Neuronal stem cell (in vitro differentiated cells): ENCODE data around the gene COL25A1.

Source experiments
- DNase-seq: peaks from one replicate; pipeline ENCODE4 v3.0.0-alpha.2; 2013; ENCODE audit warnings: low spot score
- H2AFZ ChIP-seq: one replicate; pipeline ENCODE4 v1.6.1; 2013; ENCODE audit warnings: mild to moderate bottlenecking, low read length, inconsistent platforms
- H2AK5ac ChIP-seq: 2 replicates; pipeline ENCODE4 v1.6.1; 2013; ENCODE audit warnings: low read depth, mild to moderate bottlenecking, inconsistent platforms, low read length, moderate library complexity, mixed read lengths
- H2BK120ac ChIP-seq: 2 replicates; pipeline ENCODE4 v1.6.1; 2013; ENCODE audit warnings: low read depth, mild to moderate bottlenecking, inconsistent platforms, low read length, moderate library complexity, mixed read lengths
- H2BK12ac ChIP-seq: one replicate; pipeline ENCODE4 v1.6.1; 2013; ENCODE audit warnings: low read length, inconsistent platforms
- H2BK15ac ChIP-seq: 2 replicates; pipeline ENCODE4 v1.6.1; 2013; ENCODE audit warnings: mild to moderate bottlenecking, low read length, inconsistent platforms, mixed read lengths
- H2BK5ac ChIP-seq: one replicate; pipeline ENCODE4 v1.6.1; 2013; ENCODE audit warnings: inconsistent platforms, mild to moderate bottlenecking, low read length, moderate library complexity
- H3K14ac ChIP-seq: one replicate; pipeline ENCODE4 v1.6.1; 2013; ENCODE audit warnings: low read length, inconsistent platforms
- H3K18ac ChIP-seq: 2 replicates; pipeline ENCODE4 v1.6.1; 2013; ENCODE audit warnings: low read length, inconsistent platforms
- H3K23ac ChIP-seq: 2 replicates; pipeline ENCODE4 v1.6.1; 2013; ENCODE audit warnings: low read depth, mild to moderate bottlenecking, mixed read lengths, low read length, inconsistent platforms; ENCODE audit not compliant: poor library complexity
- H3K27ac ChIP-seq: replicated peaks from 3 replicates; pipeline ENCODE4 v1.5.1; 2013; ENCODE audit warnings: low read length, inconsistent platforms
- H3K27me3 ChIP-seq, 3 experiments: 2 replicates each; pipeline ENCODE4 v1.6.1; 2013; ENCODE audit warnings: low read length in 3 of 3, mild to moderate bottlenecking in 2 of 3, inconsistent platforms in 1 of 3, low read depth in 1 of 3, mixed read lengths in 1 of 3, moderate library complexity in 1 of 3; ENCODE audit not compliant: control insufficient read depth in 3 of 3, insufficient read depth in 3 of 3
- H3K36me3 ChIP-seq, 2 donors: replicated peaks in 1 of 2; 2 replicates each; pipeline ENCODE4 v1.6.1; 2013; ENCODE audit warnings: low read length in 2 of 2; ENCODE audit not compliant: control insufficient read depth in 2 of 2, insufficient read depth in 2 of 2
- H3K4ac ChIP-seq: 2 replicates; pipeline ENCODE4 v1.6.1; 2013; ENCODE audit warnings: inconsistent platforms, mild to moderate bottlenecking, low read length, moderate library complexity
- H3K4me1 ChIP-seq, 2 donors: 1 replicate in 1 of 2; 2 replicates in 1 of 2; pipeline ENCODE4 v1.6.1; 2013; ENCODE audit warnings: low read length in 2 of 2, low read depth in 1 of 2; ENCODE audit not compliant: control insufficient read depth in 2 of 2, insufficient read depth in 1 of 2
- H3K4me2 ChIP-seq: one replicate; pipeline ENCODE4 v1.6.1; 2013; ENCODE audit warnings: mild to moderate bottlenecking, low read length, inconsistent platforms; ENCODE audit not compliant: insufficient read depth, poor library complexity, severe bottlenecking
- H3K4me3 ChIP-seq, 2 donors: 2 replicates each; pipeline ENCODE4 v1.5.1; 2013; ENCODE audit warnings: low read length in 2 of 2, mild to moderate bottlenecking in 2 of 2, inconsistent platforms in 1 of 2, moderate library complexity in 1 of 2
- H3K79me1 ChIP-seq: one replicate; pipeline ENCODE4 v1.6.1; 2013; ENCODE audit warnings: low read depth, mild to moderate bottlenecking, inconsistent platforms, low read length, moderate library complexity
- H3K9ac ChIP-seq: one replicate; pipeline ENCODE4 v1.6.1; 2013; ENCODE audit warnings: mild to moderate bottlenecking, low read depth, low read length, inconsistent platforms; ENCODE audit not compliant: poor library complexity
- H3K9me3 ChIP-seq, 2 donors: replicated peaks in 1 of 2; 2 replicates each; pipeline versions ENCODE3 to v1.6.1; 2013; ENCODE audit warnings: low read length in 2 of 2, mild to moderate bottlenecking in 2 of 2, inconsistent platforms in 1 of 2, low read depth in 1 of 2, mixed read lengths in 1 of 2, moderate library complexity in 1 of 2; ENCODE audit not compliant: control insufficient read depth in 2 of 2, insufficient read depth in 1 of 2
- H4K8ac ChIP-seq: one replicate; pipeline ENCODE4 v1.6.1; 2013; ENCODE audit warnings: low read depth, mild to moderate bottlenecking, inconsistent platforms, low read length, moderate library complexity
- H4K91ac ChIP-seq: one replicate; pipeline ENCODE4 v1.6.1; 2013; ENCODE audit warnings: low read length, low read depth, mild to moderate bottlenecking, inconsistent platforms; ENCODE audit not compliant: poor library complexity
- WGBS, 2 donors: extraction: QIAGEN DNeasy Blood & Tissue Kit; methylation state at CpG; one replicate each; pipeline ENCODE4 v1.1.7; 2013; ENCODE audit warnings: missing lambda C conversion rate in 2 of 2, mixed read lengths in 1 of 2; ENCODE audit not compliant: insufficient read length in 2 of 2, insufficient replicate concordance in 1 of 2; ENCODE audit errors: extremely low coverage in 2 of 2; 5-methylcytosine and 5-hydroxymethylcytosine counted together

The COL25A1 gene

DNA sequence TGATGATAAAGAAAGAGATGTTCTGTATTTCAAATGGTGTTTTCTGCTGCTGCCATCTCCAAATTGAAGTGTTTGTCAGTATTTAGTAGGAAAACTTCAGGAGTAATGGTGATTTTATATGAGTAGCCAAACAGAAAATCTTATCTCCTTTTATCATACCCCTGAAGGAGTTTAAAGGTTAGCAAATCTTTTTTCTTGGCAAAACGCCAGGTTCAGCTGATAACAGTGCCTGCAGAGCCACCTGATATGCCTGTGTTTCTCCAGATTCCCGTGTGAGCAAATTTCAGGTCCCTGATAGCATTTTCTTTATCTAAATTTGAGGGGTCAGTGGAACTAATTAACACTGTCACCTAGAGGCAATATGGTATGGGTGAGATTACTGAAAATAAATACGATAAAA is 473.8 kb downstream of the COL25A1 start:
- Histone ChIP-seq H3K4me2 (no peak overlapping the region), H2AK5ac (no peak overlapping the region), H3K36me3 (no peaks in the 10 kb centered on the region), H3K79me1 (no peaks in the 10 kb centered on the region), H2BK5ac (no peak overlapping the region), H4K91ac (no peak overlapping the region), H3K9me3 (no peaks in the 10 kb centered on the region), H2BK15ac (no peak overlapping the region), H3K18ac (no peak overlapping the region), H2BK120ac (no peak overlapping the region), H3K23ac (no peak overlapping the region), H3K4ac (no peak overlapping the region), H4K8ac (no peak overlapping the region), H3K9ac (no peak overlapping the region), H2BK12ac (no peak overlapping the region), H3K4me1 (no peaks in the 10 kb centered on the region), H3K27ac (no peak overlapping the region), H3K27me3 (no peaks in the 10 kb centered on the region), H2AFZ (no peak overlapping the region), H3K14ac (no peak overlapping the region), H3K4me3 (no peak overlapping the region)
- no peak for DNase-seq
- no CpG with 5 or more reads among the region's 3 CpGs for WGBS, 2 donors

DNA sequence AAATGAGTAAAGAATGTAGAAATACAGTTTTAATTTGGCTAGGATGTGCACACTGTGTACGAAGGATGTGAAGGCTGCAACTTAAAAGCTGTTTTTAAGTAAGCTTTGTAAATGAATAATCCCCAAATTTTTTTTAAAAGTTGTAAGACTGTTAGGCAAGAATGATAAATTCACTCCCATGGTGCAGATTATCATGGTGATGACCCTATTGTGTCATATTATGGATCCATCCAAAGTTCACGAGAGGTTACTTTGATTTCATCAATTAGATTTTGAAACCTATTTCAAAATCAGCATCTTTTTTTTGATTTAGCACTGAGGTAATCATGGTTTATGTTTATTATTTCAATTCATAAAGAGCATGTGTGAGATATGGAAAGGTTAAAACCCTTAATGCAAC is 476.7 kb downstream of the COL25A1 start:
- Histone ChIP-seq H3K9ac (no peak overlapping the region), H2AFZ (no peak overlapping the region), H2AK5ac (no peak overlapping the region), H2BK15ac (no peak overlapping the region), H3K27ac (no peak overlapping the region), H3K23ac (no peak overlapping the region), H2BK120ac (no peak overlapping the region), H2BK5ac (no peak overlapping the region), H3K18ac (no peak overlapping the region), H3K79me1 (no peaks in the 10 kb centered on the region), H3K4ac (no peak overlapping the region), H3K9me3 (no peaks in the 10 kb centered on the region), H3K4me3 (no peak overlapping the region), H2BK12ac (no peak overlapping the region), H3K36me3 (no peaks in the 10 kb centered on the region), H3K27me3 (no peaks in the 10 kb centered on the region), H3K4me1 (no peaks in the 10 kb centered on the region), H3K4me2 (no peak overlapping the region), H3K14ac (no peak overlapping the region), H4K91ac (no peak overlapping the region), H4K8ac (no peak overlapping the region)
- DNase-seq: no peak
- WGBS, 2 donors: no CpG with 5 or more reads among the region's 2 CpGs

DNA sequence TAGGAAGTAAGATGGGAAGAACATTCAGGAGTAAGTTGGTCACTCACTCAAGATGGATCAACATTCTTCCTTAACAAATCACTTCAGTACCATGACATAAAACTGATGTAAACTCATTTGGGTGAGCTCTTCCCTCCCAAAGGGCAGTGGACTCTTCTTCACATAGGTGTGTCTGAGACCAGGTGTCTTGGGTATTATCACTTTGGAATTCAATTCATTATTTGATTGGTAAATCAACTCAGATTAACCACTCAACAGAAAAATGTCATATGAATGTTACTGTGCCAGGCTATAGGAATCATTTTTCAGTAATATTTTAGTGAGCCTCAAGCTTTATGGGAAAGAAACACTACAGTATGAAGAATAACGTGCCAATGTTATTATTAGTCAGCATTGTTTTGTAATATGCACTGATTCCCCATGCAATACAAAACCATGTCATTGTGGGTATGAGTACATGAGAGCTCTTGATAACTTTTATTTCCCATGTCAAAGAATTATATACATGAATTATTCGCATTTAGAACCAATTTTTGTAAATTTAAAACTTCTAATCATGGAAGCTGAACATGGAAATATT is 481.0 kb downstream of the COL25A1 start:
- H2BK12ac ChIP-seq: no peak overlapping the region
- H2AK5ac ChIP-seq: no peak overlapping the region
- H3K18ac ChIP-seq: no peak overlapping the region
- H3K23ac ChIP-seq: no peak overlapping the region
- H3K36me3 ChIP-seq: no peaks in the 10 kb centered on the region
- no peaks in the 10 kb centered on the region for H3K9me3 ChIP-seq
- H3K4me3 ChIP-seq: no peak overlapping the region
- no peak overlapping the region for H3K4me2 ChIP-seq
- H3K79me1 ChIP-seq: no peaks in the 10 kb centered on the region
- WGBS, 2 donors: no CpG with 5 or more reads among the region's 2 CpGs
- no peak overlapping the region for H3K14ac ChIP-seq
- no peak overlapping the region for H2BK120ac ChIP-seq
- H2BK15ac ChIP-seq: no peak overlapping the region
- H3K4ac ChIP-seq: no peak overlapping the region
- H3K9ac ChIP-seq: no peak overlapping the region
- H4K91ac ChIP-seq: no peak overlapping the region
- no peak overlapping the region for H3K27ac ChIP-seq
- H3K4me1 ChIP-seq: no peaks in the 10 kb centered on the region
- H2BK5ac ChIP-seq: no peak overlapping the region
- peaks cover 0 to 7% (median 0%) of the 10 kb centered on the region in 3 experiments for H3K27me3 ChIP-seq
- H2AFZ ChIP-seq: no peak overlapping the region
- no peak overlapping the region for H4K8ac ChIP-seq
- DNase-seq: no peak

DNA sequence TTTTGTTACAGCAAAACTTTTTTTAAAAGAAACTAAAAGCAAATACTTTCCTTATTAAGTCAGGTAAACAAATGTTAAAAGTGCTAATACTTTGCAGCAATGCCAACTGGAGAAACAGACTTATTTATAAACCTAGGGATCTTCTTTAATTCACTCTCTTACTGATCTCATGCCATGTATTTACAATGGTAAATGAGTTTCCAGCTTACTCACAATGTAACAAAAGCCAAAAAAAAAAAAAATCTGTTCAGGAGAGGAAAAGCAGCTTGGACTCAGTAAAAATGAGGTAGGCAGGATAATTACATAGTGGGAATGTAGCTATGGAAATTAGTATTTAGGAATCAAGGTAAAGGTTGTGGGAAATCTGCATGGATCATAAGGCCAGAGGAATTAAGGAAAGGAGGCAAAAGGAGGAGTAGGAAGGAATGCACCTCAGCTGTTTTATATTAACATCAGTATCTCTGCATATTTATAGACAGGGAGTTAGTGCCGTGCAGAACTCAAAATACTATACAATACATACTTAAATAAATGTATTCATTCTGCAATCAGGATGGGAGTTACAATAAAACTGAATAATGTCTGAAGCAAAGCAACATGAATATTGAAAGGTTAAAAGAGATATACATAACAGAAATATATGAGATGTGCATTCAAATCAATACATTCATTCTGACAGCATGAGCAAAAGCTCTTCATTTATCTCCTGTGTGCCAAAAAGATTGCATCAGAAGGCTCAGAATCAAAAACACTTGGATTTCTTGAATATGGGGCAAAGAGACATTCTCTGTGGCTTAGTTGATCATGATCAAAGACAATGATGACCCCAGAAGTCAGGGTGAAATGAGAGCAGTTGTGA is 481.7 kb downstream of the COL25A1 start:
- H3K4ac ChIP-seq: no peak overlapping the region
- no peak overlapping the region for H4K8ac ChIP-seq
- no peaks in the 10 kb centered on the region for H3K9me3 ChIP-seq
- DNase-seq: no peak
- H3K9ac ChIP-seq: no peak overlapping the region
- no peak overlapping the region for H3K23ac ChIP-seq
- no peak overlapping the region for H2AK5ac ChIP-seq
- H3K18ac ChIP-seq: no peak overlapping the region
- H2BK15ac ChIP-seq: no peak overlapping the region
- no peaks in the 10 kb centered on the region for H3K79me1 ChIP-seq
- H2AFZ ChIP-seq: no peak overlapping the region
- H2BK120ac ChIP-seq: no peak overlapping the region
- no peak overlapping the region for H3K14ac ChIP-seq
- no peaks in the 10 kb centered on the region for H3K4me1 ChIP-seq
- H3K27ac ChIP-seq: no peak overlapping the region
- no peak overlapping the region for H2BK12ac ChIP-seq
- H3K4me3 ChIP-seq: no peak overlapping the region
- no CpG with 5 or more reads among the region's 1 CpG for WGBS, 2 donors
- no peak overlapping the region for H4K91ac ChIP-seq
- peaks cover 0 to 9% (median 0%) of the 10 kb centered on the region in 3 experiments for H3K27me3 ChIP-seq
- no peaks in the 10 kb centered on the region for H3K36me3 ChIP-seq
- H3K4me2 ChIP-seq: no peak overlapping the region
- no peak overlapping the region for H2BK5ac ChIP-seq
